Right lobe of liver (tissue), 6 donors: Measurements from ENCODE around the gene XBP1. TPM values are rescaled to one million over a fixed set of nuclear protein-coding genes. Genes with fewer than 3 reads are reported as not detected.

ENCODE experiments used
- ATAC-seq, 4 donors: fragments of 200-7000 bp; cut with Tn5 transposase; one replicate each; pipeline ENCODE4 v1.9.1; 2020; ENCODE audit warnings: mild to moderate bottlenecking in 4 of 4, moderate library complexity in 4 of 4
- DNase-seq, 3 donors: peaks; one replicate each; pipeline ENCODE4 v3.0.0-alpha.2; 2020
- H3K27ac ChIP-seq, 3 donors: fragments of 200-600 bp; one replicate each; pipeline ENCODE4 v1.8.0; 2022
- H3K27me3 ChIP-seq, 2 donors: fragments of 200-600 bp; one replicate each; pipeline ENCODE4 v1.8.0; 2022
- H3K36me3 ChIP-seq, 4 donors: fragments of 200-600 bp; sonication (generic) in 1 of 4; one replicate each; pipeline versions ENCODE4 v1.5.1 to v1.8.0; 2017 to 2022; ENCODE audit warnings: control low read depth in 1 of 4
- H3K4me1 ChIP-seq, 4 donors: fragments of 200-600 bp; sonication (generic) in 1 of 4; one replicate each; pipeline versions ENCODE4 v1.5.1 to v1.8.0; 2017 to 2022; ENCODE audit warnings: control low read depth in 1 of 4
- H3K4me3 ChIP-seq, 3 donors: fragments of 200-600 bp; one replicate each; pipeline ENCODE4 v1.8.0; 2022
- H3K9me3 ChIP-seq, 4 donors: fragments of 200-600 bp; sonication (generic) in 1 of 4; one replicate each; pipeline versions ENCODE4 v1.5.1 to v1.8.0; 2017 to 2022; ENCODE audit warnings: control low read depth in 1 of 4
- POLR2A ChIP-seq: fragments of 450-650 bp; IDR thresholded peaks from one replicate; pipeline ENCODE4 v1.6.1; 2017; ENCODE audit warnings: antibody characterized with exemption, mild to moderate bottlenecking
- WGBS: methylation state at CpG from one replicate; pipeline ENCODE4 v1.1.6; 2018; ENCODE audit warnings: low coverage, low lambda C conversion rate; ENCODE audit not compliant: insufficient coverage; ENCODE audit errors: missing lambda C conversion rate; 5-methylcytosine and 5-hydroxymethylcytosine counted together
- intact Hi-C, 2 donors: fragments of 100-400 bp; cut with DNase I; formaldehyde crosslinking; loops; one replicate each; pipeline versions ENCODE4 v1.11.2 to v1.14.1; 2022
- total RNA-seq, 6 experiments: library from RNA; depleted of rRNA in 2 of 6; stranded (reverse); fragments of >200 nt in 2 of 6; fragmentation: NEBNext Ultra II Directional in 3 of 6; extraction: Animal tissue kit (Norgen Biotek cat#: 25700) in 3 of 6; gene quantifications; one replicate each; pipeline versions ENCODE4 v1.1.0 to v1.2.4, GENCODE V29; 2016 to 2023
- TF ChIP-seq, protein P1 (sequence below), 4 donors: fragments of 200-600 bp in 3 of 4; fragments of 450-650 bp in 1 of 4; IDR thresholded peaks; one replicate each; pipeline versions ENCODE4 v1.5.1 to v1.8.0; 2016 to 2022; ENCODE audit warnings: antibody characterized with exemption in 4 of 4, mild to moderate bottlenecking in 2 of 4
- donor health status: DM: no; HTN: yes; CAD: no.
- donor health status: DM: no; HTN: no; CAD: no.
- donor health status: DM: no; HTN: no; CAD: no.
- donor health status: DM: no; HTN: yes; CAD: no.
- donor health status: DM: no; HTN: yes; CAD: no.

Gene XBP1
- total RNA-seq, 6 experiments from 2014 or later = 298 to 624 (median 414) TPM

DNA sequence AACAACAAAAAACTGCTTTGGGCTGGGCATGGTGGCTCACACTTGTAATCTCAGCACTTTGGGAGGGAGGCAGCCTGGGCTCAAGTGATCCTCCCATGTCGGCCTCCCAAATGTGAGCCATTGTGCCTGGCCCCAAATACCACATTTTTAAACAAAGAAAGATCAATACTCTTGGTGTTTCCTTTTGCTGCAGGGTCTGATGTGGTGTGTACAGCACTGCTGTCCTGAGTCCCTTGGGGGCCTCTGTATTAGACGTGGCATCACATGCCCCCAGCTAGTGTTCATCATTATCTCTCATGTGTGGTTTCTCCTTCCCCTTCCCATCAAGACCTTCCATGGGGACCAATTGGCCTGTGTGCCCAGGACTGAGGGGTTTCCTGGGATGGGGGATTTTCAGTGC, 20.5 kb upstream of the XBP1 start:
- Histone ChIP-seq H3K36me3 (no peaks in the 10 kb centered on the region), H3K4me3 (no peak overlapping the region), H3K27me3 (no peaks in the 10 kb centered on the region), H3K9me3 (no peaks in the 10 kb centered on the region), H3K4me1 (peaks cover 0 to 78% (median 27%) of the 10 kb centered on the region in 4 donors), H3K27ac (peak overlapping the region in 2 of 3 donors; percentile 91 to 92)
- intact Hi-C loops = no loop called here
- DNase-seq (no peak), ATAC-seq (no peak)
- TF ChIP-seq POLR2A = no peak
- TF ChIP-seq, protein P1, sequence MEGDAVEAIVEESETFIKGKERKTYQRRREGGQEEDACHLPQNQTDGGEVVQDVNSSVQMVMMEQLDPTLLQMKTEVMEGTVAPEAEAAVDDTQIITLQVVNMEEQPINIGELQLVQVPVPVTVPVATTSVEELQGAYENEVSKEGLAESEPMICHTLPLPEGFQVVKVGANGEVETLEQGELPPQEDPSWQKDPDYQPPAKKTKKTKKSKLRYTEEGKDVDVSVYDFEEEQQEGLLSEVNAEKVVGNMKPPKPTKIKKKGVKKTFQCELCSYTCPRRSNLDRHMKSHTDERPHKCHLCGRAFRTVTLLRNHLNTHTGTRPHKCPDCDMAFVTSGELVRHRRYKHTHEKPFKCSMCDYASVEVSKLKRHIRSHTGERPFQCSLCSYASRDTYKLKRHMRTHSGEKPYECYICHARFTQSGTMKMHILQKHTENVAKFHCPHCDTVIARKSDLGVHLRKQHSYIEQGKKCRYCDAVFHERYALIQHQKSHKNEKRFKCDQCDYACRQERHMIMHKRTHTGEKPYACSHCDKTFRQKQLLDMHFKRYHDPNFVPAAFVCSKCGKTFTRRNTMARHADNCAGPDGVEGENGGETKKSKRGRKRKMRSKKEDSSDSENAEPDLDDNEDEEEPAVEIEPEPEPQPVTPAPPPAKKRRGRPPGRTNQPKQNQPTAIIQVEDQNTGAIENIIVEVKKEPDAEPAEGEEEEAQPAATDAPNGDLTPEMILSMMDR (IDR thresholded peaks at IDR 0.05) = no peak
- 75% methylated on average over 2 of the region's 2 CpGs for WGBS

DNA sequence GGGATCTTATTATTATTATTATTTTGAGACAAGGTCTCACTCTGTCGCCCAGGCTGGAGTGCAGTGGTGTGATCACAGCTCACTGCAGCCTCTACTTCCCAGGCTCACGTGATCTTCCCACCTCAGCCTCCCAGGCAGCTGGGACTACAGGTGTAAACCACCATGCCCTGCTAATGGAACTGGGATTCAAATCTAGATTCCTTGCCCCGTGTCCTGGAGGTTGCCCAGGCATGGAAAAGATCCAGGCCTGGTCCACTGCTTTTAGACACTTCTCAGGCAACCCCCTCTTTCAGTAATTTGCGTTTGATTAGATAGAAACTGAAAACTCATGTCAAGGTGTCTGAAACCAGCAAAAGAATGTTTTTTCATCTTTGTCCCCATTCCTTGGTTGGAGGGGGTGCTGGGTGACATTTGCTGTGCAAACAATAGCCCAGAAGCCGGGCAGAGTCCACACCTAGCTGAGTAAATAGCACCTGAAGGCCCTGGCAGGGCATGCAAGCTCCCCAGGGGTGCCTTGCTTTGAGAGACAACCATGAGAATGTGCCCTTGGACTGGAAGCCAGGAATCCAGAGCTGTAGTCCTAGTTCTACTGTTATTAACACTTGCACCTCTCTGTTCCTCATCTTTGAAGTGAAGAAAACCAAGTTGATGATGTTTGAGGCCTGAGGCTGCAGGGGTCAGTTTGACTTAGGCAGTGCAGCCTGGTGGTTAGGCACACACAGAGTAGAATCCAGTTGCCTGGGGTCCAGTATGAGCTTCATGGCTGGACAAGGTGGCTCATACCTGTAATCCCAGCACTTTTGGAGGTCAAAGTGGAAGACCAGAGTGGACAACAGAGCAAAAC, 19.1 kb upstream of the XBP1 start:
- 27% methylated on average over 3 of the region's 5 CpGs for WGBS
- no peaks in the 10 kb centered on the region for H3K9me3 ChIP-seq
- H3K4me3 ChIP-seq = peak overlapping the region in 1 of 3 donors; percentile 13
- peak overlapping the region; percentile 79 to 92 (median 91) for H3K27ac ChIP-seq
- intact Hi-C loops = no loop called here
- ATAC-seq (peak; percentile 64 to 87 (median 77)), DNase-seq (peak; percentile 75 to 93 (median 90))
- H3K27me3 ChIP-seq = no peaks in the 10 kb centered on the region
- TF ChIP-seq, protein P1 (IDR thresholded peaks at IDR 0.05) = no peak
- peak; percentile 6 for TF ChIP-seq POLR2A
- peaks cover 0 to 93% (median 37%) of the 10 kb centered on the region in 4 donors for H3K4me1 ChIP-seq
- H3K36me3 ChIP-seq = no peaks in the 10 kb centered on the region

GRCh38 chr22:28817919-28818859, 17.8 kb upstream of the XBP1 start:
- peak overlapping the region in 1 of 3 donors; percentile 13 for H3K4me3 ChIP-seq
- no peaks in the 10 kb centered on the region for H3K9me3 ChIP-seq
- H3K36me3 ChIP-seq = no peaks in the 10 kb centered on the region
- 44% methylated on average over 13 of the region's 14 CpGs for WGBS
- intact Hi-C loops = no loop called here
- peak; percentile 59 to 79 (median 73) for DNase-seq
- no peaks in the 10 kb centered on the region for H3K27me3 ChIP-seq
- TF ChIP-seq POLR2A = no peak
- TF ChIP-seq, protein P1 (IDR thresholded peaks at IDR 0.05) = no peak
- peak overlapping the region; percentile 79 to 92 (median 91) for H3K27ac ChIP-seq
- peak; percentile 39 to 60 (median 46) for ATAC-seq
- H3K4me1 ChIP-seq = peaks cover 0 to 93% (median 40%) of the 10 kb centered on the region in 4 donors

GRCh38 chr22:28817064-28817463, 16.7 kb upstream of the XBP1 start:
- no peaks in the 10 kb centered on the region for H3K27me3 ChIP-seq
- H3K4me1 ChIP-seq = peaks cover 0 to 93% (median 42%) of the 10 kb centered on the region in 4 donors
- no peak for ATAC-seq
- H3K4me3 ChIP-seq = no peak overlapping the region
- intact Hi-C loops = no loop called here
- 95% methylated on average over 2 of the region's 2 CpGs for WGBS
- TF ChIP-seq, protein P1 (IDR thresholded peaks at IDR 0.05) = no peak
- TF ChIP-seq POLR2A = no peak
- H3K36me3 ChIP-seq = no peaks in the 10 kb centered on the region
- H3K9me3 ChIP-seq = no peaks in the 10 kb centered on the region
- no peak for DNase-seq
- peak overlapping the region in 2 of 3 donors; percentile 91 to 92 for H3K27ac ChIP-seq
